ENCODE results near the gene ROBO3.

Gene ROBO3

DNA sequence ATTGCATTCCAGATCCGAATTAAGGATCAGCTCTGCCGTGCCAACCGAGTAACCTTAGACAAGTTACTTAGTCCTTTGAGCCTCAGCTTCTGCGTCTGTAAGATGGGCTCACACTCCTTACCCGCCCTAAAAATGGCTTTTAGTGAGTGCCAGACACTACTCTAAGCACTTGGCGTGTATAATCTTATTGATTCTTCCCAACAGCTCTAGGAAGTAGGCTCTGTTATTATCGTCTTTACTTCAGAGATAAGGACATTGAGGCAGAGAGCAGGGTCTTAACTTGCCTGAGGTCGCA is 21.7 kb upstream of the ROBO3 start:
- no peak for DNase-seq

DNA sequence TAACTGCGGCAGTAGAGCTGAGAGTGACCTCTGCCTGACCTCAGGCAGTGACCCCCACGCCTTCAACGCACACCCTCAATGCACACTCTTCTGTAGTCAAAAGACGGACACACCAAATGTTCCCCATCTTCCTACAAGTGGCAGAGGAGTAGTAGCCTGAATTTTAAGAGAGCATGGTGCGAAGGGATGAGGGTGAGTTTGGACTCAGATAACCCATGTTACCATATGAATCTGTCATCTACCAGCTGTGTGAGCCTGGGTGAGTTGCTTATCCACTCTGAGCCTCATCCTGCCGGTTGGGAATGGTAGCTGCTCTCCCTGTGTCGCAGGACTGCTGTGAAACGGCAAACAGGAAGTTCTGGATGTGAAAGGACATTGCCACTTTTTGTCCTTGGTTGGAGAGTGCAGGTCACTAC is 20.6 kb upstream of the ROBO3 start:
- DNase-seq = no peak

DNA sequence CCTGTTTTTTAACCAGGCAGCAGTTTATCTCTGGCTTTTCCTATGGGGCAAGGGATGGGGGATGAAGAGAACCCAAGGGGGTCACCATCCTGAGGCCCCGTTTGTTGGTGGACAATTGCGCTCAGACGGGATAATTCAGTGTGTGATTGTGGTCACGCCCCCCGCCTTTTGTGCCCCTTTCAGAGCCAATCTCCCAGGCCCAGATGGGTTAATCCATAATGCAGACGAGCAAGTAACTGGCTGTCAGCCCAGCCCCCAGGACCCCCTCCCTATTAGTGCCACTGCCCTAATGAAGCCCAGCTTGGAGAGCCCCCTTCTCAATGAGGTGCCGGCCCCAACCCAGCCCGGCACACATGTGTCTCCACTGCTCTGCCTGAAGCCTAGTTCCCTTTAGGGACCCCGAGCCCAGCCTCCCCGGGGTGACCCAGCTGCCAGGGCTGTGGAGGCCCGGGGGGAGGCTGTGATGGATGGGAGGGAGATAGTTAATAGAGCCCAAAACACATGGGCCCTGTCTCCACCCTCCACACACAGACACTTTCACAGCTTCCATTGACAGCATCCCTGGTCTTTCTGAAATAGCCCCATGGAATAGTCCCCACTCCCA is 19.1 kb upstream of the ROBO3 start:
- DNase-seq = no peak

DNA sequence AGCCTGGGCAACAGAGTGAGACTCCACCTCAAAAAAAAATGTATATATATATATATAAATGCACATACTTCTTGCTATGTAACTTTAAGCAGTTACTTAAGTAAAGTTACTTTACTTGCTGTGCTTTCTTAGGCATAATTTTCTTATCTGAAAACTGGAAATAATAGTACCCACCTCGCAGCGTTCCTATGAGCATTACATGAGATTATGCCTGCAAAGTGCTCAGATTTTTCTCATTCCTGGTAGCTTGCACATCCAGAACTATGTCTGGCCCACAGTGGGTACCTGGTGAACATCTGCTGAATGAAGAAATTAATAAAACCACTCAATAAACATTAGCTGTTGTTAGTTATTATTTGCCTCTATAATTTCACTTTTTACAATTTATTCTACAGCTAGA is 6.1 kb upstream of the ROBO3 start:
- DNase-seq = no peak

DNA sequence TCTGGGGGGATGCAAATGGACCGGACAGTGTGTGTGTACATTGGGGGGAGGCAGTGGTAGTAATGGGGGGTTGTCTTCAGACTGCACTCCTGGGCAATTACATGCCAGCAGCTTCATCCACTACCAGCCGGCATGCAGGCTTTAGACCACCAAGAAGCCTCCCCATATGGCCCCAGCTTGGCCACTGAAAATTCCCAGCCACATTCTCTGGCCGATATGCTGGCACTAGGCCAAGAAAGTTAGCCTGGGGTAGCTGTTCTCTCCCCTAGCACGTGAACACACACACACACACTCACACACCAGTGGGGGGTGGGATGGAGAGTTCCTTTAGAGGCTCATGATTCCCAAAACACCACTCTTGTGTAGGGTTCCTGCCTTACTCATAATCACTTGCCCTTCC is 3.6 kb upstream of the ROBO3 start:
- DNase-seq = peak in 1 of 2 experiments; percentile 33

DNA sequence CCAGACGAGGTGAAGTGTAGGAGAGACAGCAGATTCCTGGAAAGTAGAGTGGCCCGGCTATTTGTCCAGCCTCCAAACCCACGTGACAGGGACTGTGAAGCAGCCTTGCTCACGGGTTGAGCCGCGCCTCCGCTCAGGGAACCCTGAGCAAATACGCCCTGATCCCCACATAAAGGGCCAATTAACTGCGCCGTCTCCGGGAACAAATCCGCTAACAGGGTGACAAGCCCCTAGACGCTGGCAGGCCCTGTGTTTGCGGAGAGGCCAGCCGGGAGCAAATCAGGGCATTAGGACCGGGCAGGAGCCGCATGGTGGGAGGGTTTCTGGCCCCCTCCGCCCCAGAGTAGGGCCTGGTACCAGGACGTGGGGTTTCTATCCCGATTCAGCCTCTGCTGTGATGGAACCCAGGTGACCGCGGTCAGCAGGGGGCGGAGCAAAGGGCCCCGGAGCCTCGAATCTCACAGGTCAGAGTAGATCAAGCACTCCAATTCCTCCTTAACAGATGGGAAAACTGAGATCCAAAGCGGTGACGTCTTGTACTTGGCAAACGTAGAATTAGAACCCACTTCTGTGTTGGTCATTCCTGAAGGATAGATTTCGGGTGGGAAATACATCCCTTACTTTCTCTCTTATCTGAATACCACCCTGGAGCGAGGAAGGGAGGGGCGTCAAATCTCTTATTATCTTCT is 2.0 kb upstream of the ROBO3 start:
- DNase-seq = no peak

DNA sequence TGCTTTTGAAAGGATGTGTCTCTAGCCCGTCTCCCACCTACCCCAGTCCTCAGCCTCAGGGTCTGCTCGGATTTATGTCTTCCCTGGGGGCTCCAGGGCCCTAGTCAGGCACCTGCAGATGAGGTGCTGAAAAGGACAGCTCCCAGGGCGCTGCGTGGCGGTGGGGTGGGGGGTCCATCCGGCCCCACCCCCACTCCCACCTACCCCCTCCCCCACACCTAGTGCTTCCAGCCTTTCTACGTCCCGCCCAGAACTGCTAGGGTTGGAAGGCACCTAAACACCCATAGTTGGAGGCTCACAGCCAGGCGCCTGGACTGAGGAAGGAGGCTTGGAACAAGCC is 1.4 kb upstream of the ROBO3 start:
- DNase-seq = no peak

DNA sequence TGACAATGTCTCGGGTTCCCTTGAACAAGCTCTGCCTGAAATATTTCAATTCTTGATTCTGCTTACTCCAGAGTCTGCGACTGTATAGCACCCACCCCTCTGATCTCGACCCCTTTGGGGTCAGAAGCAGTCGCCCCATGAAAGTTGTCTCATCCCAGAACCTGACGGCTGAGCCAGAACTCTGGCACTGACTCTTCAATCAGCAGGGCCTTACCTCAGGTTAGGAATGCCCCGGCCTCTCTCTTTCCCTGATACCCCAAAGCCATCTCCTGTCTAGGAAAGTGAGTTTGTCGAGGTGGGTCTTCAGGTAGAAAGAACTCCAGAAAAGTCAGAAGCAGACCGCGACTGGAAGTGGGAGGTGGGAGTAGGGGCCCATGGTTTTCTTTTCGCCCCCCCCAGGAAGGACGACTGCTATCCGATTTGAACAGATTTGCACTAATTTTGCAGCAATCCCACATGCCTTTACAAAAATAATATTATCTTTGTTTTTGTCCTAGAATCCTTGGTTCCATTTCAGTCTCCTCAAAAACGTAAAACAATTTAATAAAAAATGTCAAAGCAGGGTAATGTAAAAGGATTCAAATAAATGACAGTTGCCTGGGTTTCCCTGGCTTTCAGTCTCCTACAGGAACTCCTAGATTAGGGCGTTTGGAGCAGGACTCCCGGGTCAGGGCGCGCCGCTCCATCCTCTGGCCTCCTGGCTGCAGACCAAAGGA is 898 bp upstream of the ROBO3 start:
- DNase-seq = no peak

DNA sequence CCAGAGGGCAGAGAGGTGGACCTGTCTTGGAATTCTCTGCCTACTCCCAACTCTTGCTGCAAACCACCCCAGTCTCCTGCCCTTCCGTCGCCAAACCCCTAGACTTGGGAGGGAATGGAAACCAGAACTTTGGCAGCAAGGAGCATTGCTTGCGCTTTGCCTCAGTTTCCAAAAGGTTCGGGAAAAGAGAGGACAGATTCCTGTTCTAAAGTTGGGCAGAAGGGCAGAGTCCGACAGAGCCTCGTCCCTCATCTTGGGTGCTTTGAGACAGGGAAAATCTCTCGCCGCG is 396 bp upstream of the ROBO3 start:
- no peak for DNase-seq

DNA sequence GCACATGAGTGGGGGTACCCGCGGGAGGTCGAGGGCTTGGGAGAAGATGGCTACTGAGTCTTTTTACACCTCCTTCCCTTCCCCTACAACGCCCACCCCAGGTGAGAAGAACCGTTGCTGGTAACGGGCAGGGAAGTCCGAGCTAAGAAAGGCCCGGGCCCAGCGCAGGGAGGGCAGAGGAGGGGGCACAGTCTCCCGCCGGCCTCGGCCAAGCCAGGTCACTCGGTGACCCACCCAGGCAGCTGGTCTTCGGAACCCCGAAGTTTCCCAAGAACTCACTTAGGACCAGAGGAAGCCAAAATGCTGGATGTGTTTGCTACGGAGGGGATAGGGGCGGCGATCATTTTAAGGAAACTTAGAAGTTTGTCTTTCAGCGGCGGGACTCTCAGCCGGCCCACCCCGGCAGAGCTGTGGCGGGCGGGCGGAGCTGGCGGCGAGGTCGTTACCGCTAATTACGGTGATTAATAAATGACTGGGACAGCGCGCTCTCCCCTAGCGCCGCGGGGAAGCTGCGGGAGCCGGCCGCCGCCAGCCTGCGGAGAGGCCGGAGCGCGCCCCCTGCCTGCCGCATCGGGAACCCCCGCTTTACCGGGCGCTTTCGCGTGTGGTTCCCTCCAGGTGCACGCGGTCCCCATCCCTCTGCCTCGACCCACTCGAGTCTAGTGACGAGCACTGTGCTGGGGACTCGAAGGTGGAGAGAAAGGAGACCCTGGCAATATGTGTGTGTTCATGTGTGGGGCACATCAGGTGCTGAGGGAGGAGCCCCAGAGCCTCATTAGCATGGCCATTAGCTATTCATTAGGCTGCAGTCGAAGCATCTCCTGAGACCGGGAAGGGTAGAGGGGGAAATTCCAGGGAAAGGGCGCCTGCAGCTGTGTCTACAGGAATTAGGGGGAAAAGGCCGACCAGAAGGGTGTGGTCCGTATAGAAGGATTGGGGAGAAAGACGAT is 945 bp downstream of the ROBO3 start:
- DNase-seq = peak in 1 of 2 experiments; percentile 49

DNA sequence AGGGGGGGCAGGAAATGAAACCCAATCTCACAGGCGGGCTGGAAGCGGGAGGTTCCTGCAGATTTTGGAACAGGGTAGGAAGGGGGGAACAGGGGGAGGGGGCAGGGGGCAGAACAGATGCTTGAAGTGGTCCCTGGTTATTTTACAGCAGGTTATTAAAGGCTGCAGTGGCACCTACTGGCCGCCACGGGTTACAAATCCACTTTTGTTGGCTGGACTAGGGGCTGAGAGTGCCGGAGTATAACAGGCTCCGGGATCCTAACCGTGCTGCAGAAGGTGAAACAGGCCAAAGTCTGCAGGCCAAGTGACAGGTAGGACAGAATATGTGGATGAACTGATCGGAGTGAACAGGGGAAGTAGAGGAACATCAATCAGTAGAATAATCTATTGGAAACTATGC is 2.5 kb downstream of the ROBO3 start:
- DNase-seq = peak; percentile 39 to 62

DNA sequence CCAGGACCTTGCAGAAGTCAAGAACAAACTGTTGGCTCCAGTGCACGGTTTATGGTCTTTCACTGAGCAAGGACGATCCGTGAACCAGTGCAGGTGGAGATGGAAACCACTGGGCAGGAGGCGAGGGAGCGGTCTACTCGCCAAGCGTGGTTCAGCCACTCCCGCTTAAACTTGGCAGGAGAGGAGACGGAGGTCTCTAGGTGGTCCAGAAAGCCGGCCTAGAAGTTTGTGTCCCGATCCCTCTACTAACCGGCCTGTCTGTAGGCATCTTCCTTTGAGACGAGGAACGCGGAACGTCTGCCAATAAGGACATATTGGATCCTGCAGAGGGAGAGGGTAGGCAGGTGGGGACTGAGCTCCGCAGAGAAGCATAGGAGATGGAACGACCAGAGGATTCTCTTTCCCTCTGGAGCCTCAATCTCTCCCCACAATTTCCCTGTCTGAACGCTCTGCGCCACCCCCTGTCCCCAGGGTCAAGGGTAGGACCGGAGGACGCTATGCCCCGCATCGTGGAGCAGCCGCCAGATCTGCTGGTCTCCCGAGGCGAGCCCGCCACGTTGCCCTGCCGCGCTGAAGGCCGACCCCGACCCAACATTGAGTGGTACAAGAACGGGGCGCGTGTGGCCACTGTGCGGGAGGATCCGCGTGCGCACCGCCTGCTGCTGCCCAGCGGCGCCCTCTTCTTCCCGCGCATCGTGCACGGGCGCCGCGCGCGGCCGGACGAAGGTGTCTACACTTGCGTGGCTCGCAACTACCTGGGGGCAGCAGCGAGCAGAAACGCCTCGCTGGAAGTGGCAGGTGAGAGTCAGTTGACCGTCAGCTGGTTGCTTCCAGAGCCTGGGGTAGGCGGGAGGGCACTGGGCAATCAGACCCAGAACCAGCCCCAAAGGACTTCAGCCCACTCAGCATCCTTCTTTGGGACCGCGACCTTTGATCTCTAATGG is 3.4 kb downstream of the ROBO3 start:
- no peak for DNase-seq

DNA sequence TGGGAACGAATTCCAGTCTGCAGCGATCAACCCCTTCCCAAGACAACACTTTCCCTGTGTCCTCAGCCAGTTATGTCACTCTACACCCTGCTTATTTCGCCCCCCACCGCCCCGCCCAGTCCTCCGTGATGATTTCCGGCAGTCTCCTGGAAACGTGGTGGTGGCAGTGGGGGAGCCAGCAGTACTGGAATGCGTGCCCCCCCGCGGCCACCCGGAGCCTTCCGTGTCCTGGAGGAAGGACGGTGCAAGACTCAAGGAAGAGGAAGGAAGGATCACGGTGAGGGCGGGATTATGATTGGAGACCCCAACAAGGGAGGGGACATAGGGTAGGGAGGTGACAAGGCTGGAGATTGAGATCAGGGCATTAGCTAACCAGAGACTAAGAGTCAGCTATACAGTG is 4.1 kb downstream of the ROBO3 start:
- no peak for DNase-seq

DNA sequence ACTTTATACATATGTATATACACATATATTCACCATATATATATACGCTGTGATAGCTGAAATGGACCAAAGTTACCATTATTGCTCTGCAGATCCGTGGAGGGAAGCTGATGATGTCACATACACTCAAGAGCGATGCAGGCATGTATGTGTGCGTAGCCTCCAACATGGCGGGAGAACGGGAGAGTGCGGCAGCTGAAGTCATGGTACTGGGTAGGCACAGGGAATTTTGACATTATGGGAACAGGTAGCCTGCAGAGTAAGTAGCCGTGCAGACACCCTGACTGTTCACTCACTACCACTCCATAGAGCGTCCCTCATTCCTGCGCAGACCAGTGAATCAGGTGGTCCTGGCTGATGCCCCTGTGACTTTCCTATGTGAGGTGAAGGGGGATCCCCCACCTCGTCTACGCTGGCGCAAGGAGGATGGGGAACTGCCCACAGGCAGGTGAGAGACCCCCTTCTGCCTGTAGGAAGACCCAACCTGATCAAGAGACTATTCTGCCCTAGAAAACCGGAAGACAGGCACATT is 4.7 kb downstream of the ROBO3 start:
- DNase-seq = no peak

DNA sequence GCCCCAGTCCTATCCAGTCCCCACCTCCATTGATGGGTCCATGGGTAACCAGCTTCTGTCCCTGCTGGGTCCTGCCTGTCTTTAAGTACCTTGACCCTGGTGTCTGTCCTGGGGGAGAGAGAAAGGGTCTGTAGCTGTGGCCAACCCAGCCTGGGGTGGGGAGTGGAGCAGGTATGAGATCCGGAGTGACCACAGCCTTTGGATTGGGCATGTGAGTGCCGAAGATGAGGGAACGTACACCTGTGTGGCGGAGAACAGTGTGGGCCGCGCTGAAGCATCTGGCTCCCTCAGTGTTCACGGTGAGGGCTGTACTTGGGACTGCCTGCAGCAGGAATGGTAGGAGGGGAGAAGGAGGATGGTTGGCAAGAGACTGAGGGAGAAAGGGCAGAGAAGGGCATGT is 5.2 kb downstream of the ROBO3 start:
- DNase-seq = no peak

DNA sequence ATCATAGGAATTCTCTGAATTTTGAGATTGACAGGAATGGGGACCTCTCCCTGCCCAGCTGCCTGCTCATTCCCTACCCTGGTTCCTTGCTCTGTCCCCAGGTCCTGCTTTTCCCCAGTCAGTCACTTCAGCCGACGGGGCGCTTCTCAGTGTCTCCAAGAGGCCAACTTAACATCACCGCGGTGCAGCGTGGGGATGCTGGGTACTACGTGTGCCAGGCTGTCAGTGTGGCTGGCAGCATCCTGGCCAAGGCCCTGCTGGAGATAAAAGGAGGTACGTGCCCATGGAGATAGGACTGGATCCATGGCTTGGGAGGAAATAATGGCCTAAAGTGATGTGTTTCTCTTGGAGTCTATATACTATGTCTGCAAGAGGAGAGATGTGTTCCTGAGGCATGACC is 7.0 kb downstream of the ROBO3 start:
- DNase-seq = no peak

DNA sequence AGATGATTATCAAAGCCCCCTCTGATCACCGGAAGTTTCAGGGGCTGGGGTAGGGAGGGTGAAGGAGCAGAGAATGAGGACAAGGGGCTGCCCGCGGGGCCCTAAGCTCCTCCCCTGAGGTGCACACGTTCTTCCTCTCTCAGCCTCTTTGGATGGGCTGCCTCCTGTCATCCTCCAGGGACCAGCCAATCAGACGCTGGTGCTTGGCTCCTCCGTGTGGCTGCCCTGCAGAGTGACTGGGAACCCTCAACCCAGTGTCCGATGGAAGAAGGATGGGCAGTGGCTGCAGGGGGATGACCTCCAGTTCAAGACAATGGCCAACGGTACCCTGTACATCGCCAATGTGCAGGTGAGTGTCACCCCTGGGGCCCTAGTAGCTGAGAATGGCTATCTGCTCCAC is 7.5 kb downstream of the ROBO3 start:
- DNase-seq = no peak

DNA sequence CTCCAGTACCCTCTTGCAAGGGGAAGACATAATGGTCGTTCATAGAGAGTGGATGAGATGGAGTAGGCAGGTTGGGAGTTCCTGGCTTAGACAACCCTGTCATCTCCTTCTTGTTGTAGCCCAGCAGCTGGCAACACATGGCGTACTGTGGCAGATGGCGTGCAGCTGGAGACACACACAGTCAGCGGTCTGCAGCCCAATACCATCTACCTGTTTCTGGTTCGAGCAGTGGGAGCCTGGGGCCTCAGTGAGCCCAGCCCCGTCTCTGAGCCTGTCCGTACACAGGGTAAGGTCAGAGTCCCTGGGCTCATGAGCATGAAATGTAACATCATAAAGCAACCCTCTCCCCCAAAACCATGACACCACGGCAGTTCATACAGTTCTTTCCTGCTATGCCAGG is 8.7 kb downstream of the ROBO3 start:
- no peak for DNase-seq

DNA sequence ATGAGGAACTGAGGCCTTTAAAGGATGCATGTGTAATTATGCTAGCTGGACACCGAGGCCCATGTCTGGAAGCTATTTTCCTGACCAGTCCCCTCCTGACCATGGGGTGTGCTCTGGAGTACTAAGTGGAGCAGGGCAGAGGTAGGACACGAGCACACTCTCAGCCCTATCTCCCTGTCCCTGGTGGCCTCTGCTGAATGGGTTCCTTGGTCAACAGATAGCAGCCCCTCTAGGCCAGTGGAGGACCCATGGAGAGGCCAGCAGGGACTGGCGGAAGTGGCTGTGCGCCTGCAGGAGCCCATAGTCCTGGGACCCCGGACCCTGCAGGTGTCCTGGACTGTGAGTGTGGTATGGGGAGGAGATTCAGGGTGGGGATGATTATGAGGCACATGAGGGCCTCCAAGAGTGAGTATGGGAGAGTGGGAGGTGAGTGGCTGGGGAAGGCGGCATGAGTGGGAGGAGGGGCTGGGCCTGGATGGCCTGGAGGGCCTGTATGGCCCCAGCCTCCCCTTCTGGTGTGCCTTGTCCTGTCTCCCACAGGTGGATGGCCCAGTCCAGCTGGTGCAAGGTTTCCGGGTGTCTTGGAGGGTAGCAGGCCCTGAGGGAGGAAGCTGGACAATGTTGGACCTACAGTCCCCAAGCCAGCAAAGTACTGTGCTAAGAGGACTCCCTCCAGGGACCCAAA is 9.5 kb downstream of the ROBO3 start:
- no peak for DNase-seq

DNA sequence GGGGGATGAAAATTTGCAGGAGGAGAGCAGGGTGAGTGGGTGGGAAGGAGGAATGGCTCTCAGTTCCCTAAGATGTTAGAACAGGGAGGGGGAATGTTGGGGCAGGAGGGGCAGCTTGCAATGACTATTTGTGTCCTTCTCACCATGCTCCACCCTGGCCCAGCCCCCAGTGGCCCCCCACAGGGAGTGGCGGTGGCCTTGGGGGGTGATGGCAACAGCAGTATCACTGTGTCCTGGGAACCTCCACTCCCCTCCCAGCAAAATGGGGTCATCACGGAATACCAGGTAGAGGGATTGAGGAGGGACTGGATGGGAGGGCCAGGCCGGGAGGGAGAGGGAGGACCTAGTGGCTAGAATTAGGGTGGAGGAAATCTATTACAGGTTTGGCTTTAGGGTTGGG is 10.2 kb downstream of the ROBO3 start:
- no peak for DNase-seq

DNA sequence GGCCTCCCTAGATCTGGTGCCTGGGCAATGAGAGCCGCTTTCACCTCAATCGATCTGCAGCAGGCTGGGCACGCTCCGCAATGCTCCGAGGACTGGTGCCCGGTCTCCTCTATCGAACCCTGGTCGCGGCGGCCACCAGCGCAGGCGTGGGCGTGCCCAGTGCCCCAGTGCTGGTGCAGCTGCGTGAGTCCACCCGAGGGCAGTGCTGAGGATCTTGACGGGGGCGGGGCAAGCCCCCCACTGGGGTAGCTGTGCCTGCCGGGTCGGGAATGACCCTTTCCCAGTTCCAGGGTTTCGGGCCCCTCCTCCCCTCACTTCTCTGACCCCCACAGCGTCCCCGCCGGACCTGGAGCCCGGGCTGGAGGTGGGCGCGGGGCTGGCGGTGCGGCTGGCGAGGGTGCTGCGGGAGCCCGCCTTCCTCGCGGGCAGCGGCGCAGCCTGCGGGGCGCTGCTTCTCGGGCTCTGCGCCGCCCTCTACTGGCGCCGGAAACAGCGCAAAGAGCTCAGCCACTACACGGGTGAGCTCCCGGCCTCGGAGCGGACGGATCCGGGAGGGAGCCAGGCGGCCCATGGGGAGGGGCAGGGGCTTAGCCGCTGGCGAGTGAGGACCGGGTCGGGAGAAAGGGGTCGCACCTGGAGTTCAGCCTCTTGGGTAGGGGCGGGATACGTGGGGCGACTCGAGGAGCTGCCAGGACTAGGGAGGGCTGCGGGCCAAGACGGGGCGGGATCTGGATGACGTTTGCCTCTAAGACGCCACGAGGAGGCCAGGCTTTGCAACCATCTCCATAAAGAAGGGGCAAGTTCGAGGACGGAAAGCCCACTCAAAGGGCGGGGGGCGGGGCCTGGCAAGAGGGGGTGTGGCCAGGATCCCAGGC is 10.9 kb downstream of the ROBO3 start:
- peak; percentile 87 to 97 for DNase-seq

Data from NCI-H446 (cell line).